K562 (cell line): Measurements from ENCODE around the gene GPATCH3. TPM values are rescaled to one million over a fixed set of nuclear protein-coding genes. Genes with fewer than 3 reads are reported as not detected.

Source experiments
- FOXP4 ChIP-seq: sonication (generic); formaldehyde crosslinking; IDR thresholded peaks from 2 replicates; pipeline ENCODE4 v1.8.0; 2022; ENCODE audit warnings: mild to moderate bottlenecking, missing genetic modification reagents, borderline replicate concordance
- PATZ1 ChIP-seq: fragments of 250-450 bp; sonication (Bioruptor Pico); IDR thresholded peaks from 2 replicates; pipeline ENCODE4 v1.5.0; 2020; ENCODE audit warnings: mild to moderate bottlenecking, borderline replicate concordance
- polyA plus RNA-seq, 8 experiments: library from polyadenylated mRNA; depleted of rRNA in 4 of 8; stranded (reverse) in 5 of 8; unstranded in 3 of 8; fragments of >200 nt; fragmentation: Nextera tagmentation in 2 of 8; fragmentation: Illumina TruSeq in 1 of 8; extraction: Ambion mirVana in 2 of 8; extraction: Trizol in 1 of 8; gene quantifications; 2 replicates each; pipeline versions ENCODE4 v1.2.1 to v1.2.3, GENCODE V29; 2011 to 2014; ENCODE audit warnings: inconsistent platforms in 1 of 8, missing spikeins in 1 of 8
- total RNA-seq, 7 experiments: library from RNA; depleted of rRNA in 6 of 7; stranded (reverse); fragments of >200 nt in 6 of 7; fragmentation: Illumina TruSeq in 2 of 7; extraction: Trizol in 2 of 7; gene quantifications; 2 replicates each; pipeline versions ENCODE4 v1.2.1 to v1.2.3, GENCODE V29; 2011 to 2021; ENCODE audit warnings: low replicate concordance in 1 of 7

Gene GPATCH3
- total and polyA plus RNA-seq, 9 of the 15 experiments (the other 6 are each of a cell fraction or from before 2014, with no cell fraction given): 1.6 to 23.0 (median 13.3) TPM

GRCh38 chr1:26907071-26907917, 7.0 kb upstream of the GPATCH3 start (continued):
- no peak for TF ChIP-seq PATZ1
- TF ChIP-seq FOXP4 (CRISPR knock-in tag): no peak
